PC-9 (cell line): Measurements from ENCODE around the gene RFX4. TPM values are rescaled to one million over a fixed set of nuclear protein-coding genes. Genes with fewer than 3 reads are reported as not detected.

Experiments used
- BruUV-seq: library from RNA; stranded (reverse); fragments of 400-500 nt; replicated peaks from 2 replicates; lab custom pipeline; 2021; lab: Mats Ljungman, UMichigan
- CTCF ChIA-PET: fragments of 300-600 bp; sonication (Branson Sonifier 250); formaldehyde crosslinking; loops from one replicate; lab custom pipeline; 2022; ENCODE audit warnings: antibody characterized with exemption; lab: Charles Lee
- POLR2A ChIA-PET: fragments of 300-600 bp; sonication (Branson Sonifier 250); formaldehyde crosslinking; loops from one replicate; lab custom pipeline; 2022; ENCODE audit warnings: antibody characterized with exemption; ENCODE audit not compliant: unreplicated experiment; lab: Charles Lee
- DNase-seq, 2 experiments: peaks; one replicate each; pipeline versions ENCODE4 v3.0.0 to v3.0.0-alpha.2; 2015 to 2022; ENCODE audit warnings: mixed read lengths in 1 of 2
- H2AFZ ChIP-seq: fragments of 200-600 bp; sonication (generic); 2 replicates; pipeline ENCODE4 v1.8.1; 2017; ENCODE audit warnings: antibody characterized with exemption
- H3F3A ChIP-seq: fragments of 200-600 bp; sonication (generic); 2 replicates; pipeline ENCODE4 v1.8.1; 2017; ENCODE audit warnings: antibody characterized with exemption, mild to moderate bottlenecking, low read depth; ENCODE audit not compliant: insufficient read depth
- H3K27ac ChIP-seq: fragments of 200-600 bp; sonication (generic); 2 replicates; pipeline ENCODE4 v1.6.1; 2016; ENCODE audit warnings: mixed run types
- H3K27me3 ChIP-seq: fragments of 200-600 bp; sonication (generic); 2 replicates; pipeline ENCODE4 v1.6.1; 2016; ENCODE audit warnings: low read depth, mixed run types; ENCODE audit not compliant: insufficient read depth
- H3K36me3 ChIP-seq: fragments of 200-600 bp; sonication (generic); 2 replicates; pipeline ENCODE4 v1.6.1; 2016; ENCODE audit warnings: low read depth, mixed run types
- H3K4me1 ChIP-seq: fragments of 200-600 bp; sonication (generic); replicated peaks from 2 replicates; pipeline ENCODE4 v1.6.1; 2016; ENCODE audit warnings: mixed run types; ENCODE audit not compliant: insufficient read depth
- H3K4me2 ChIP-seq: fragments of 200-600 bp; sonication (generic); 2 replicates; pipeline ENCODE4 v1.6.1; 2017; ENCODE audit warnings: mixed run types
- H3K4me3 ChIP-seq: fragments of 200-600 bp; sonication (generic); 2 replicates; pipeline ENCODE4 v1.6.1; 2016; ENCODE audit warnings: mixed run types
- H3K79me2 ChIP-seq: fragments of 200-600 bp; sonication (generic); 2 replicates; pipeline ENCODE4 v1.6.1; 2017; ENCODE audit warnings: low read depth, mixed run types
- H3K9me2 ChIP-seq: fragments of 200-600 bp; sonication (generic); 2 replicates; pipeline ENCODE4 v1.8.1; 2017; ENCODE audit warnings: mild to moderate bottlenecking; ENCODE audit not compliant: insufficient read depth
- H3K9me3 ChIP-seq: fragments of 200-600 bp; sonication (generic); 2 replicates; pipeline ENCODE4 v1.8.1; 2016; ENCODE audit warnings: low read depth; ENCODE audit not compliant: insufficient read depth
- H4K20me1 ChIP-seq: fragments of 200-600 bp; sonication (generic); 2 replicates; pipeline ENCODE4 v1.8.1; 2017; ENCODE audit not compliant: insufficient read depth
- CTCF ChIP-seq: fragments of 200-600 bp; sonication (generic); conservative IDR thresholded peaks from 2 replicates; pipeline ENCODE4 v1.6.1; 2017; ENCODE audit warnings: mixed run types, antibody characterized with exemption, mild to moderate bottlenecking, moderate library complexity
- EZH2 ChIP-seq: fragments of 200-600 bp; sonication (generic); IDR thresholded peaks from 2 replicates; pipeline ENCODE4 v1.8.0; 2017; ENCODE audit warnings: antibody characterized with exemption, low read depth
- intact Hi-C: fragments of 100-400 bp; cut with micrococcal nuclease; formaldehyde crosslinking; loops from one replicate; pipeline ENCODE4 v1.10.0; 2022; ENCODE audit not compliant: unreplicated experiment
- total RNA-seq: library from RNA; stranded (reverse); gene quantifications from 2 replicates; pipeline ENCODE4 v1.2.3, GENCODE V29; 2021

Gene RFX4
- total RNA-seq, 1 experiment from 2014 or later: not detected

GRCh38 chr12:106672314-106673025, 89.7 kb downstream of the RFX4 start:
- BruUV-seq: no TSS peak
- H3K36me3 ChIP-seq: no peaks in the 10 kb centered on the region

GRCh38 chr12:106673141-106673540, 90.3 kb downstream of the RFX4 start:
- H3K27me3 ChIP-seq: peaks cover 5% of the 10 kb centered on the region; the same call in 1 of the 2 replicates
- DNase-seq: no peak
- H2AFZ ChIP-seq: no peak overlapping the region
- intact Hi-C loops: no loop called here
- H3F3A ChIP-seq: no peaks in the 10 kb centered on the region
- H4K20me1 ChIP-seq: no peaks in the 10 kb centered on the region
- H3K9me3 ChIP-seq: no peaks in the 10 kb centered on the region
- no peak overlapping the region for H3K4me3 ChIP-seq
- H3K36me3 ChIP-seq: no peaks in the 10 kb centered on the region
- TF ChIP-seq CTCF (no peak), EZH2 (no peak)
- H3K4me1 ChIP-seq: no peaks in the 10 kb centered on the region
- POLR2A ChIA-PET: no interaction called here
- no peak overlapping the region for H3K27ac ChIP-seq
- H3K9me2 ChIP-seq: no peaks in the 10 kb centered on the region
- no peak overlapping the region for H3K4me2 ChIP-seq
- H3K79me2 ChIP-seq: no peaks in the 10 kb centered on the region
- CTCF ChIA-PET: no interaction called here
- BruUV-seq: no TSS peak

More at GRCh38 chr12:106672314-106673025, 89.7 kb downstream of the RFX4 start:
- no peaks in the 10 kb centered on the region for H3K9me3 ChIP-seq
- H3K9me2 ChIP-seq: no peaks in the 10 kb centered on the region
- ChIA-PET CTCF (no interaction called here), POLR2A (no interaction called here)
- no peak overlapping the region for H3K4me2 ChIP-seq
- intact Hi-C loops: no loop called here
- no peak overlapping the region for H2AFZ ChIP-seq
- TF ChIP-seq EZH2 (no peak), CTCF (no peak)
- H3K27me3 ChIP-seq: peaks cover 5% of the 10 kb centered on the region; the same call in 1 of the 2 replicates
- DNase-seq: no peak
- no peaks in the 10 kb centered on the region for H3K79me2 ChIP-seq
- no peaks in the 10 kb centered on the region for H4K20me1 ChIP-seq
- H3K4me1 ChIP-seq: no peaks in the 10 kb centered on the region
- H3K4me3 ChIP-seq: no peak overlapping the region
- no peak overlapping the region for H3K27ac ChIP-seq
- H3F3A ChIP-seq: no peaks in the 10 kb centered on the region

GRCh38 chr12:106675651-106676435, 93.0 kb downstream of the RFX4 start:
- Histone ChIP-seq H4K20me1 (no peaks in the 10 kb centered on the region), H3K27me3 (peaks cover 5% of the 10 kb centered on the region; the same call in 1 of the 2 replicates), H3K27ac (no peak overlapping the region), H3K36me3 (no peaks in the 10 kb centered on the region), H3K4me3 (no peak overlapping the region), H3F3A (no peaks in the 10 kb centered on the region), H3K9me3 (no peaks in the 10 kb centered on the region), H3K4me2 (no peak overlapping the region), H2AFZ (no peak overlapping the region), H3K79me2 (no peaks in the 10 kb centered on the region), H3K4me1 (no peaks in the 10 kb centered on the region), H3K9me2 (no peaks in the 10 kb centered on the region)
- TF ChIP-seq CTCF: no peak
- TF ChIP-seq EZH2: no peak
- DNase-seq: no peak
- no TSS peak for BruUV-seq
- CTCF ChIA-PET: no interaction called here
- intact Hi-C loops: no loop called here
- POLR2A ChIA-PET: no interaction called here
